GM04504 (cell line): Measurements from ENCODE around the gene NCAPD2.

Experiments used
- DNase-seq: peaks from one replicate; pipeline ENCODE4 v3.0.0-alpha.2; 2012; ENCODE audit warnings: low read depth

The NCAPD2 gene

DNA sequence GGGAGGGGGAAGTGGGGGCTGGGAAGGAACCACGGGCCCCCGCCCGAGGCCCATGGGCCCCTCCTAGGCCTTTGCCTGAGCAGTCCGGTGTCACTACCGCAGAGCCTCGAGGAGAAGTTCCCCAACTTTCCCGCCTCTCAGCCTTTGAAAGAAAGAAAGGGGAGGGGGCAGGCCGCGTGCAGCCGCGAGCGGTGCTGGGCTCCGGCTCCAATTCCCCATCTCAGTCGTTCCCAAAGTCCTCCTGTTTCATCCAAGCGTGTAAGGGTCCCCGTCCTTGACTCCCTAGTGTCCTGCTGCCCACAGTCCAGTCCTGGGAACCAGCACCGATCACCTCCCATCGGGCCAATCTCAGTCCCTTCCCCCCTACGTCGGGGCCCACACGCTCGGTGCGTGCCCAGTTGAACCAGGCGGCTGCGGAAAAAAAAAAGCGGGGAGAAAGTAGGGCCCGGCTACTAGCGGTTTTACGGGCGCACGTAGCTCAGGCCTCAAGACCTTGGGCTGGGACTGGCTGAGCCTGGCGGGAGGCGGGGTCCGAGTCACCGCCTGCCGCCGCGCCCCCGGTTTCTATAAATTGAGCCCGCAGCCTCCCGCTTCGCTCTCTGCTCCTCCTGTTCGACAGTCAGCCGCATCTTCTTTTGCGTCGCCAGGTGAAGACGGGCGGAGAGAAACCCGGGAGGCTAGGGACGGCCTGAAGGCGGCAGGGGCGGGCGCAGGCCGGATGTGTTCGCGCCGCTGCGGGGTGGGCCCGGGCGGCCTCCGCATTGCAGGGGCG, 40.2 kb downstream of the NCAPD2 start, which contains the start of gene GAPDH:
Gene GAPDH, plus strand, starts transcription at position 595 of the 772 bp plus-strand sequence. CDS start 316 bp downstream, outside the sequence.
- DNase-seq: peak; percentile 93

DNA sequence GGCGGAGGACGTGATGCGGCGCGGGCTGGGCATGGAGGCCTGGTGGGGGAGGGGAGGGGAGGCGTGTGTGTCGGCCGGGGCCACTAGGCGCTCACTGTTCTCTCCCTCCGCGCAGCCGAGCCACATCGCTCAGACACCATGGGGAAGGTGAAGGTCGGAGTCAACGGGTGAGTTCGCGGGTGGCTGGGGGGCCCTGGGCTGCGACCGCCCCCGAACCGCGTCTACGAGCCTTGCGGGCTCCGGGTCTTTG, 40.7 kb downstream of the NCAPD2 start:
- no peak for DNase-seq

DNA sequence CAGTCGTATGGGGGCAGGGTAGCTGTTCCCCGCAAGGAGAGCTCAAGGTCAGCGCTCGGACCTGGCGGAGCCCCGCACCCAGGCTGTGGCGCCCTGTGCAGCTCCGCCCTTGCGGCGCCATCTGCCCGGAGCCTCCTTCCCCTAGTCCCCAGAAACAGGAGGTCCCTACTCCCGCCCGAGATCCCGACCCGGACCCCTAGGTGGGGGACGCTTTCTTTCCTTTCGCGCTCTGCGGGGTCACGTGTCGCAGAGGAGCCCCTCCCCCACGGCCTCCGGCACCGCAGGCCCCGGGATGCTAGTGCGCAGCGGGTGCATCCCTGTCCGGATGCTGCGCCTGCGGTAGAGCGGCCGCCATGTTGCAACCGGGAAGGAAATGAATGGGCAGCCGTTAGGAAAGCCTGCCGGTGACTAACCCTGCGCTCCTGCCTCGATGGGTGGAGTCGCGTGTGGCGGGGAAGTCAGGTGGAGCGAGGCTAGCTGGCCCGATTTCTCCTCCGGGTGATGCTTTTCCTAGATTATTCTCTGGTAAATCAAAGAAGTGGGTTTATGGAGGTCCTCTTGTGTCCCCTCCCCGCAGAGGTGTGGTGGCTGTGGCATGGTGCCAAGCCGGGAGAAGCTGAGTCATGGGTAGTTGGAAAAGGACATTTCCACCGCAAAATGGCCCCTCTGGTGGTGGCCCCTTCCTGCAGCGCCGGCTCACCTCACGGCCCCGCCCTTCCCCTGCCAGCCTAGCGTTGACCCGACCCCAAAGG, 41.2 kb downstream of the NCAPD2 start:
- DNase-seq: peak; percentile 46

DNA sequence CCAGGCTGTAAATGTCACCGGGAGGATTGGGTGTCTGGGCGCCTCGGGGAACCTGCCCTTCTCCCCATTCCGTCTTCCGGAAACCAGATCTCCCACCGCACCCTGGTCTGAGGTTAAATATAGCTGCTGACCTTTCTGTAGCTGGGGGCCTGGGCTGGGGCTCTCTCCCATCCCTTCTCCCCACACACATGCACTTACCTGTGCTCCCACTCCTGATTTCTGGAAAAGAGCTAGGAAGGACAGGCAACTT, 41.7 kb downstream of the NCAPD2 start:
- no peak for DNase-seq

DNA sequence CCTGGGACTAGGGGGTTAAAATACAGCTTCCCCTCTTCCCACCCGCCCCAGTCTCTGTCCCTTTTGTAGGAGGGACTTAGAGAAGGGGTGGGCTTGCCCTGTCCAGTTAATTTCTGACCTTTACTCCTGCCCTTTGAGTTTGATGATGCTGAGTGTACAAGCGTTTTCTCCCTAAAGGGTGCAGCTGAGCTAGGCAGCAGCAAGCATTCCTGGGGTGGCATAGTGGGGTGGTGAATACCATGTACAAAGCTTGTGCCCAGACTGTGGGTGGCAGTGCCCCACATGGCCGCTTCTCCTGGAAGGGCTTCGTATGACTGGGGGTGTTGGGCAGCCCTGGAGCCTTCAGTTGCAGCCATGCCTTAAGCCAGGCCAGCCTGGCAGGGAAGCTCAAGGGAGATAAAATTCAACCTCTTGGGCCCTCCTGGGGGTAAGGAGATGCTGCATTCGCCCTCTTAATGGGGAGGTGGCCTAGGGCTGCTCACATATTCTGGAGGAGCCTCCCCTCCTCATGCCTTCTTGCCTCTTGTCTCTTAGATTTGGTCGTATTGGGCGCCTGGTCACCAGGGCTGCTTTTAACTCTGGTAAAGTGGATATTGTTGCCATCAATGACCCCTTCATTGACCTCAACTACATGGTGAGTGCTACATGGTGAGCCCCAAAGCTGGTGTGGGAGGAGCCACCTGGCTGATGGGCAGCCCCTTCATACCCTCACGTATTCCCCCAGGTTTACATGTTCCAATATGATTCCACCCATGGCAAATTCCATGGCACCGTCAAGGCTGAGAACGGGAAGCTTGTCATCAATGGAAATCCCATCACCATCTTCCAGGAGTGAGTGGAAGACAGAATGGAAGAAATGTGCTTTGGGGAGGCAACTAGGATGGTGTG, 42.3 kb downstream of the NCAPD2 start:
- DNase-seq: no peak

DNA sequence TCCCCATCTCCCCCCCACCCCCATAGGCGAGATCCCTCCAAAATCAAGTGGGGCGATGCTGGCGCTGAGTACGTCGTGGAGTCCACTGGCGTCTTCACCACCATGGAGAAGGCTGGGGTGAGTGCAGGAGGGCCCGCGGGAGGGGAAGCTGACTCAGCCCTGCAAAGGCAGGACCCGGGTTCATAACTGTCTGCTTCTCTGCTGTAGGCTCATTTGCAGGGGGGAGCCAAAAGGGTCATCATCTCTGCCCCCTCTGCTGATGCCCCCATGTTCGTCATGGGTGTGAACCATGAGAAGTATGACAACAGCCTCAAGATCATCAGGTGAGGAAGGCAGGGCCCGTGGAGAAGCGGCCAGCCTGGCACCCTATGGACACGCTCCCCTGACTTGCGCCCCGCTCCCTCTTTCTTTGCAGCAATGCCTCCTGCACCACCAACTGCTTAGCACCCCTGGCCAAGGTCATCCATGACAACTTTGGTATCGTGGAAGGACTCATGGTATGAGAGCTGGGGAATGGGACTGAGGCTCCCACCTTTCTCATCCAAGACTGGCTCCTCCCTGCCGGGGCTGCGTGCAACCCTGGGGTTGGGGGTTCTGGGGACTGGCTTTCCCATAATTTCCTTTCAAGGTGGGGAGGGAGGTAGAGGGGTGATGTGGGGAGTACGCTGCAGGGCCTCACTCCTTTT, 43.1 kb downstream of the NCAPD2 start:
- DNase-seq: no peak

DNA sequence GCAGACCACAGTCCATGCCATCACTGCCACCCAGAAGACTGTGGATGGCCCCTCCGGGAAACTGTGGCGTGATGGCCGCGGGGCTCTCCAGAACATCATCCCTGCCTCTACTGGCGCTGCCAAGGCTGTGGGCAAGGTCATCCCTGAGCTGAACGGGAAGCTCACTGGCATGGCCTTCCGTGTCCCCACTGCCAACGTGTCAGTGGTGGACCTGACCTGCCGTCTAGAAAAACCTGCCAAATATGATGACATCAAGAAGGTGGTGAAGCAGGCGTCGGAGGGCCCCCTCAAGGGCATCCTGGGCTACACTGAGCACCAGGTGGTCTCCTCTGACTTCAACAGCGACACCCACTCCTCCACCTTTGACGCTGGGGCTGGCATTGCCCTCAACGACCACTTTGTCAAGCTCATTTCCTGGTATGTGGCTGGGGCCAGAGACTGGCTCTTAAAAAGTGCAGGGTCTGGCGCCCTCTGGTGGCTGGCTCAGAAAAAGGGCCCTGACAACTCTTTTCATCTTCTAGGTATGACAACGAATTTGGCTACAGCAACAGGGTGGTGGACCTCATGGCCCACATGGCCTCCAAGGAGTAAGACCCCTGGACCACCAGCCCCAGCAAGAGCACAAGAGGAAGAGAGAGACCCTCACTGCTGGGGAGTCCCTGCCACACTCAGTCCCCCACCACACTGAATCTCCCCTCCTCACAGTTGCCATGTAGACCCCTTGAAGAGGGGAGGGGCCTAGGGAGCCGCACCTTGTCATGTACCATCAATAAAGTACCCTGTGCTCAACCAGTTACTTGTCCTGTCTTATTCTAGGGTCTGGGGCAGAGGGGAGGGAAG, 43.9 kb downstream of the NCAPD2 start:
- DNase-seq: peak; percentile 64

DNA sequence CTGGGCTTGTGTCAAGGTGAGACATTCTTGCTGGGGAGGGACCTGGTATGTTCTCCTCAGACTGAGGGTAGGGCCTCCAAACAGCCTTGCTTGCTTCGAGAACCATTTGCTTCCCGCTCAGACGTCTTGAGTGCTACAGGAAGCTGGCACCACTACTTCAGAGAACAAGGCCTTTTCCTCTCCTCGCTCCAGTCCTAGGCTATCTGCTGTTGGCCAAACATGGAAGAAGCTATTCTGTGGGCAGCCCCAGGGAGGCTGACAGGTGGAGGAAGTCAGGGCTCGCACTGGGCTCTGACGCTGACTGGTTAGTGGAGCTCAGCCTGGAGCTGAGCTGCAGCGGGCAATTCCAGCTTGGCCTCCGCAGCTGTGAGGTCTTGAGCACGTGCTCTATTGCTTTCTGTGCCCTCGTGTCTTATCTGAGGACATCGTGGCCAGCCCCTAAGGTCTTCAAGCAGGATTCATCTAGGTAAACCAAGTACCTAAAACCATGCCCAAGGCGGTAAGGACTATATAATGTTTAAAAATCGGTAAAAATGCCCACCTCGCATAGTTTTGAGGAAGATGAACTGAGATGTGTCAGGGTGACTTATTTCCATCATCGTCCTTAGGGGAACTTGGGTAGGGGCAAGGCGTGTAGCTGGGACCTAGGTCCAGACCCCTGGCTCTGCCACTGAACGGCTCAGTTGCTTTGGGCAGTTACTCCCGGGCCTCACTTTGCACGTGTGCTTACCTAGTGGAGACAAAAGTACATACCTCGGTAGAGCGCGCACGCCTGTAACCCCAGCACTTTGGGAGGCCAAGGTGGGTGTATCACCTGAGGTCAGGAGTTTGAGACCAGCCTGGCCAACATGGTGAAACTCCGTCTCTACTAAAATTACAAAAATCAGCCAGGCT, 44.8 kb downstream of the NCAPD2 start:
- no peak for DNase-seq

DNA sequence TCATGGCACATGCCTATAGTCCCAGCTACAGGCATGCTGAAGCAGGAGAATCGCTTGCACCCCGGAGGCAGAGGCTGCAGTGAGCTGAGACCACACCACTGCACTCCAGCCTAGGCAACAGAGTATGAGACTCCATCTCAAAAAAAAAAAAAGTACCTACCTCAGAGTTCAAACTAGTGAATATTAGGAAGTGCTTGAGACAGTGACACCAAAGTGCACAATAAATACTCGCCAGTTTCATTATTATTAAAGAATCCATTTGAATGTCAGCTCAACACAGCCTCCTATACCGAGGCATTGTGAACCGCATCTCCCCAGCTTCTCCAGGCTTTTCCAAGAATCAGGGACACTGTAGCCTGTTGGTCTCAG, 45.4 kb downstream of the NCAPD2 start:
- DNase-seq: no peak

DNA sequence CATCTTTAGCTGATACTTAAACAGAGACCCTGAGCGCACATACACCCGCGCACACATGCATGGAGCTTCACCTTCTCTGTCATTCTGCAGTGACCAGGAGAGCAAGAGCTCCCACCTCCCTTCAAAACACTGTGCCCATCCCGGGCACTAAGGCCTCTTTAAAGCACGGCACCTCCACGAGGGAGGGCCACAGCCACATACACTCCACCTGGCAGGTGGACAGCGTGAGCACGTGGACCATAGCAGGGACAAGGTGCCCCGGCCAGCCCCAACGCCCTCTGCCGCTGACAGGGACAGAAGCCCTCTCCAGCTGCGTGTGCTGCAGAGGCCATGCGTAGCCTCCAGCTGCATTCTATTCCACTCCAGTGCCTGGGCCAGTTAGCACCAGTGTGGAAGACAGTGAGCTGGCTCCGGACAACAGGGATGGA, 45.8 kb downstream of the NCAPD2 start:
- no peak for DNase-seq

DNA sequence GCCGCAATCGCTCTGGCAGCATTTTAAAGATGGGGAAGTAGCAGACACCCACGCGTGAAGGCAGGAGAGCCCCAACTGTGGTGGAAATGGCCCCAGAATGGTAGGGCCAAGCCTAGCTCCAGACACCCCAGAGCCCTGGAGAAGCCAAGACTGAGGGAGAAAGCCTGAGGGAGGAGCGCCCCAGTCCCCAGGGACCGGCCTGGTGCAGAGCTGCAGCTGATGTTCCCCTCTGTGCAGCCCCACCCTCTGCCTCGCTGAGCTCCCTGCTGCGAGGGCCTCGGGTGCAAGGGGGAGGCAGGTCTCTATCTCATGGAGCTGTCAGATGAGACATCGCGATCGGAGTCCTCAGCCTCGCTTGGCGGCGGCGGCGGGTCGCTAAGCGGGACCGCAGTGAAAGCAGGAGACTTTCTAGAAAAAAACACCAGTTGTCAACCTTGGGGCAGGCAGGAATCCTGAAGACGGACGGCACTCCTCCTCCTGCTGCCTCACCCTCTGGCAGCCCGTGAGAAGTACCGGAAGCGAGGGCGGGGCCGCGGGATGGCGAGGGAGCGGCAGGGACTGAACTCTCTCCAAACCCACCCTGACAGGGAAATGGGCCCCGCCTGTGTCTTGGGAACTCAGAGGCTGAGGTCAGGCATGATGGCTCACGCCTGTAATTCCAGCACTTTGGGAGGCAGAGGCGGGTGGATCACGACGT, 46.4 kb downstream of the NCAPD2 start:
- peak; percentile 95 for DNase-seq

DNA sequence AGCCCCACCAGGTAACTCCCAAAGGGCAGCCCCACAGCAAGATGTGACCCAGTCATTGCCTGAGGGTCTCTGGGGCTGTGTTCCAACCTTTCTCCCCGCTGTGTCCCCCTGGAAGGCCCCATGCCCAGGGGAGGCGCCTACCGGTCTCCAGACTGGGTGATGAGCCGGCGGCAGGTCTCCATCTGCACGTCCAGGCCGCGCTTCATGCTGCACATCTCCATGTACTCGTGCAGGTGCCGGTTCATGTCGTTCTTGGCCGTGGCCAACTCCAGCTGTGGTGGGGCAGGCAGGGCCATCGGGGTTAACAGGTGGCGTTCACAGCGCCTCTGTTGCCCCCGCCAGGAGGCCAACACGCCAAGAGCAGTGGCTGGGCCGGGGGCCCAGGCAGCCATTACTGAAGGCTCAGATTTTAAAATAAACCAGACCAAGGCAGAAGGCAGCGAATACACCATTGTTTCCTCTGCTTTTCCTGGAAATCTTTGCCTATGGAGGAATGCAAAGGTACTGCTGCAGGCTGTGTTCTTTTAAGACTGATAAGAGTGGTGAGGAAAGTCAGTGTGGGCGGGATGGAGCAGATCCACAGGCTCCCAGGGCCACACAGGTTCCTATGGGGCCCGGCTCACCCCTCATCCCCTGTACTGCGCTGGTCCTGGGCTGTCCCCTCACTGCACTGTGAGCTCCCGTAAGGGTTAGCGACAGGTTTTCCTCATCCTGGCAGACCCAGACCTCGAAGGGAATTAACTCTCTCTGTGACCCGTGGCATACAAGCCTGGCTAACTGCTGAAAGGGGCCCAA, 47.7 kb downstream of the NCAPD2 start:
- DNase-seq: no peak

DNA sequence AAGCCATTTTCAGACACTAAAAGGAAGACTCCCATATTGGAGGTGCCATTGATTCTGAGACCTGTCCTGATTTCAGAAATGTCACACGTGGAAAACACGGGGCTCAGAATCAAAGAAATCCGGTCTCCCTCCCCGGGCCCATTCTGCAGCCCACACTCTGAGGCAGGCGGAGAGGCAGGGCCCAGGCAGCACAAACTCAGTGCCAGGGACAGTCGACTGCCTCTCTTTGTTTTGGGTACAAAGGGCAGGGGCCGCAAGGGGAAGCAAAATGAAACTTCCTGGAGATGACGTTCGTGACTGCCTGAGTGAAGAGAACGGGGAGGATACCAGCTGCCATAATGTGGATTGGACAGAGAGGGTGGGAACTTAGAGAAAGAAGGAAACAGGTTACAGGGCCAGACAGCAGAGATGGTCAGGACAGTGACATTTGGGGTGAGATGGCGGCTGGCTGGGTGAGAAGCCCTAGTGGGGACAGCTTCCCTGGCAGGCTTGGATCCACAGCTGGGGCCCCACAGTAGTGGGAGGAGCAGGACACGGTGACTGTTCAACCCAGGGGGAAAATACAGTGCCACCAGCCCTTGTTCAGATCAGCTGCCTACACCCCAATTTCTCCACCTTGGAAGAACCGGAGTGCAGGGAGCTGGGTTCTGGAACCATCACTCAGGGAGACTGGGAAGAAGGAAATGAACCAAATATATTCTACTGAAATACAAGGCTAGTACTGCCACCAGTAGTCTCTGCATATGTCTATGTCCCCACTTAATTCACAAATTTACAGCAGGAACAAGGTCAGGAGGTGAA, 48.5 kb downstream of the NCAPD2 start:
- DNase-seq: no peak

DNA sequence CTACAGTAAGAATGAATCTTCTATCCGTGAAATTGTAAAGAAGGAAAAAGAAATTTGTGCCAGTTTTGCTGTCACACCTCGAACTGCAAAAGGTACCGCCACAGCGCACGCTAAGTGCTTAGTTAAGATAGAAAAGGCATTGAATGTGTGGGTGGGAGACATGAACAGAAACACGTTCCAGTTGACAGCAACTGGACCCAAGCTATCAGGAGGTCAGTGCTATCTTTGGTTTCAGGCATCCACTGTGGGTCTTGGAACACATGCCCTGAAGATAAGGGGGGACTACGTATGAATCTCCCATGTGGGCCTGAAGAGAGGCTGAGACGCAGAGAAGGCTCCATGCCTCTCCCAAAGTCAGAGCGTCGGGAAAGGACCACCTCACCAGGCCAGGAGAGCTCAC, 52.1 kb downstream of the NCAPD2 start:
- no peak for DNase-seq

DNA sequence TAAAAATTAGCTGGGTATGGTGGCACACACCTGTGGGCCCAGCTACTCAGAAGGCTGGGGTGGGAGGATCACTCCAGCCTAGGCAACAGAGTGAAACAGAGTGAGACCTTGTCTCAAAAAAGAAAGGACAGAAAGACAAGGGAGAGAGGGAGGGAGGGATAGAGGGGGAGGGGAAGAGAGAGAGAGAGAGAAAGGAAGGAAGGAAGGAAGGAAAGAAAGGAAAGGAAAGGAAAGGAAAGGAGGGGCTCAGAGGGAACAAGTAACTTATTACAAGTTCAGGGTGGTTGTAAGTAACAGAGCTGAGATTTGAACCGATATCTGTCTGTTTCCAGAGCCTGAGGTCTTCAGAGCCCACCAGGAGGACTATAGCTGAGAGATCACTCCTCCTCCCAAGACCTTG, 53.7 kb downstream of the NCAPD2 start:
- DNase-seq: no peak

DNA sequence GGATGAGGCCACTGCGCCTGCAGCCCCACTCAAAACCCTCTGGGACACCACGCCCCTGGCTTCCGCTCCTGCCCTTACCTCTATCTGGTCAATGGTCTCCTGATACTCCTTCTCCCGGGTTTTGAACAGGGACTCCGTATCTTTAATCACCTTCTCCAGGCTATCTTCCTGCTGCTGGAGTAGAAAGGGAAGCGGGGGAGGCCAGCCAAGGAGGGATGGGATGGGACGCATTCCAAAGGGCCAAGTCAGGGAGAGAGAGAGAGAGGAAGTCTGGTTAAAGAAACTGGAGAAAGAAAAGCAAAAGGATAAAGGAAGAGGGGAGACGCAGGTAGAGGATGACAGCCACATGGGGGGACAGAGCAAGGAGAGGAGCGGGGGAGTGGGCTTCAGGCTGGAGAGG, 54.1 kb downstream of the NCAPD2 start:
- peak; percentile 75 for DNase-seq

DNA sequence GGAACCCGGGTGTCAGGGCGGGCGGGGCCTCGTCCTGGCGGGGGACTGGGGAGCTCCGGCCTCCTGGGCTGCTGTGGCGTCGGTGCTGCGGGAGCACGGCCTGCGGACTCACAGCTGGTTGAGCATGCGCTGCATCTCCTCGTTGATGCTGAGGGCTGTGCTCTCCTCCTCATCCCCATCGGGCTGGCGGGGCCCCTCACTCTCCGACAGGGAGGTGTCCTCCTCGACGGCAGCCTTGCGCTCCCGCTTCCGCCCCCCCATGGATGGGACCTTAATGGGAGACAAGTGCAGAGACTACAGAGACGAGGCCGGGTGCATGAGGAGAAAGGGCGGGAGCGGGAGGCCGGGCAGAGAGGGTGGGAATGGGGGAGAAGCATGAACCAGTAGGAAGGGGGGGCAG, 54.7 kb downstream of the NCAPD2 start:
- DNase-seq: no peak

DNA sequence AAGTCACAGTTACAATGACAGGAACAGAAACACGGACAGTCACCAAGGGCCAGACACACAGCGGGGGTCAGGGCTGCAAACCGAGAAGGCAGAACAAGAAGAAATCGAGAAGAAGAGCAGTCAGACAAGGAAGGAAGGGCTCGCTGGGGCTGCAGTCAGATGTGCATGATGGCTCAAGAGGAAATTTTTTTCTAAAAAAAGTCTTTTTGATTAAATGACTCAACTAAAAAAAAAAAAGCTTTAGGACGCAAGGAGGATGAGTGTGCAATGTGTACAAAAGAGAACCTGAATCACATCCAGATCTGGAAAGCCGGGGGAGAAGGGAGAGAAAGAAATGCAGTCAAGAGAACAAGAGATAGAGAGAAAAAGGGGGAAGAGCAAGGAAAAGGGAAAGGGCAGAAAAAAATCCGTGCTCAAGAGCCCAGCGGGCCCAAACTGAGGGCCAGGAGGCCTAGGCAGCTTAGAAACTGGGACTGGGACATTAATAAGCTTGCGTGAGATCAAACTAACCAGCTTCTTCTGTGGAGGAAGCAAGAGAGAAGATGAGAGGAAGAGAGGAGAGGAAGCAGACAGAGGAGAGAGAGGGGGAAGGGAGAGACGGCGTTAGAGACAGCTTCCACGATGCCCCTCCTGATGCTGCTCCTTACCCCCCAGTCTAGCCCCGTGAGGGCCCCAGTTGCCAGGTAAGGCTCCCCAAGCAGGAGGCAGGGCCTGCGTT, 55.2 kb downstream of the NCAPD2 start:
- DNase-seq: peak; percentile 72
